Measurements from ENCODE around the gene UBASH3B.

DNA sequence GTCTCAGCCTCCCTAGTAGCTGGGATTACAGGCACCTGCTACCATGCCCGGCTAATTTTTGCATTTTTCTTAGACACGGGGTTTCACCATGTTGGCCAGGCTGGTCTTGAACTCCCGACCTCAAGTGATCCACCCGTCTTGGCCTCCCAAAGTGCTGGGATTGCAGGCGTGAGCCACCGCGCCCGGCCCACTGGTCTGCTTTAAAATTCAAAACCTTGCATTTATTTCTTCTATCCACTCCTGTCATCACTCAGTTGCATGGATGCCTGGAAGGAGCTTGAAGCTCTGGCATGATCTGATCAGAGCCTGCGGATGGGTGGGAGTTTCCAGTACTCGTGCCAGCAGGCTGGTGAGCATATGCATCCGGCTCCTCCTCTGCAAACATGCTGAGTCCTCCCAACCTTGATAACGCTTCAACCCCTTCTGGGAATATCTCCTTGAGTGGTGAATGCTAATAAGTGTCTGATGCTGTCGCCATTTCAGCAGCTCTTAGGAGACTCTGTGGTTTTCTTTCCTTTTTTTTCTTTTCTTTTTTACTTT, 39.6 kb downstream of the UBASH3B start:
- no peak for TF ChIP-seq EZH2 (IDR thresholded peaks at IDR 0.05; ENCODE audit: borderline replicate concordance, low read length)
- TF ChIP-seq, protein P1, sequence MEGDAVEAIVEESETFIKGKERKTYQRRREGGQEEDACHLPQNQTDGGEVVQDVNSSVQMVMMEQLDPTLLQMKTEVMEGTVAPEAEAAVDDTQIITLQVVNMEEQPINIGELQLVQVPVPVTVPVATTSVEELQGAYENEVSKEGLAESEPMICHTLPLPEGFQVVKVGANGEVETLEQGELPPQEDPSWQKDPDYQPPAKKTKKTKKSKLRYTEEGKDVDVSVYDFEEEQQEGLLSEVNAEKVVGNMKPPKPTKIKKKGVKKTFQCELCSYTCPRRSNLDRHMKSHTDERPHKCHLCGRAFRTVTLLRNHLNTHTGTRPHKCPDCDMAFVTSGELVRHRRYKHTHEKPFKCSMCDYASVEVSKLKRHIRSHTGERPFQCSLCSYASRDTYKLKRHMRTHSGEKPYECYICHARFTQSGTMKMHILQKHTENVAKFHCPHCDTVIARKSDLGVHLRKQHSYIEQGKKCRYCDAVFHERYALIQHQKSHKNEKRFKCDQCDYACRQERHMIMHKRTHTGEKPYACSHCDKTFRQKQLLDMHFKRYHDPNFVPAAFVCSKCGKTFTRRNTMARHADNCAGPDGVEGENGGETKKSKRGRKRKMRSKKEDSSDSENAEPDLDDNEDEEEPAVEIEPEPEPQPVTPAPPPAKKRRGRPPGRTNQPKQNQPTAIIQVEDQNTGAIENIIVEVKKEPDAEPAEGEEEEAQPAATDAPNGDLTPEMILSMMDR (conservative IDR thresholded peaks at IDR 0.05 in 1 of 2, IDR thresholded peaks at IDR 0.05 in 1 of 2; ENCODE audit: extremely low read depth in 1 of 2, insufficient read depth in 1 of 2, low read depth in 1 of 2, low read length in 2 of 2), result no peak
